GM10266 (cell line): ENCODE results near the gene FOXC2.

Experiments used
- DNase-seq: peaks from one replicate; pipeline ENCODE4 v3.0.0; 2012; ENCODE audit errors: extremely low spot score
- CTCF ChIP-seq: IDR thresholded peaks from 2 replicates; pipeline ENCODE4 v1.5.1; 2012; ENCODE audit warnings: mild to moderate bottlenecking, low read depth; ENCODE audit not compliant: control insufficient read depth, insufficient read depth; ENCODE audit errors: missing control alignments

Gene FOXC2

GRCh38 chr16:86533076-86533475 is 33.6 kb upstream of the FOXC2 start:
- no peak for DNase-seq
- TF ChIP-seq CTCF: no peak

GRCh38 chr16:86533767-86534351 is 32.8 kb upstream of the FOXC2 start:
- TF ChIP-seq CTCF: no peak
- DNase-seq: no peak

GRCh38 chr16:86534779-86535615 is 31.6 kb upstream of the FOXC2 start:
- DNase-seq: no peak
- no peak for TF ChIP-seq CTCF

GRCh38 chr16:86536621-86537020 is 30.0 kb upstream of the FOXC2 start:
- no peak for DNase-seq
- TF ChIP-seq CTCF: no peak

GRCh38 chr16:86537486-86537885 is 29.1 kb upstream of the FOXC2 start:
- DNase-seq: no peak
- no peak for TF ChIP-seq CTCF

GRCh38 chr16:86538196-86538780 is 28.3 kb upstream of the FOXC2 start:
- no peak for DNase-seq
- TF ChIP-seq CTCF: no peak

- no peak for TF ChIP-seq CTCF
- no peak for DNase-seq
These were observed 25.7 kb upstream of the FOXC2 start for GRCh38 chr16:86540894-86541293.
